Measurements from ENCODE around the gene SYNPO2L. TPM values are rescaled to one million over a fixed set of nuclear protein-coding genes. Genes with fewer than 3 reads are reported as not detected.

Gene SYNPO2L
- total RNA-seq, 1 experiment from 2014 or later, result not detected

- no peak overlapping the region for H3K9ac ChIP-seq (ENCODE audit: low read length)
- H4K20me1 ChIP-seq (ENCODE audit: insufficient read depth, low read depth, low read length), result no peaks in the 10 kb centered on the region
- no peaks in the 10 kb centered on the region for H3K9me3 ChIP-seq (ENCODE audit: low read length)
- H3K79me2 ChIP-seq (ENCODE audit: low read length), result no peaks in the 10 kb centered on the region
- no peaks in the 10 kb centered on the region for H3K9me2 ChIP-seq (replicated peaks; ENCODE audit: insufficient read depth, low read length)
- peaks cover 8% of the 10 kb centered on the region; the same call in 1 of the 2 replicates for H3K4me1 ChIP-seq (ENCODE audit: low read length)
- no peak overlapping the region; the same call in 1 of the 2 replicates for H2AFZ ChIP-seq (ENCODE audit: low read length)
- no peaks in the 10 kb centered on the region for H3K27me3 ChIP-seq (ENCODE audit: low read length)
- no peak overlapping the region for H3K27ac ChIP-seq (ENCODE audit: low read length)
- no peak overlapping the region for H3K4me2 ChIP-seq (ENCODE audit: low read depth, low read length, poor library complexity, severe bottlenecking)
- H3K36me3 ChIP-seq (ENCODE audit: insufficient read depth, low read length), result no peaks in the 10 kb centered on the region
- peak; percentile 79 for DNase-seq
- no peak overlapping the region for H3K4me3 ChIP-seq (ENCODE audit: low read length)
Measured at GRCh38 chr10:73653701-73654100, 2.1 kb downstream of the SYNPO2L start.

- no peaks in the 10 kb centered on the region for H3K27me3 ChIP-seq (ENCODE audit: low read length)
- H3K27ac ChIP-seq (ENCODE audit: low read length), result no peak overlapping the region
- no peaks in the 10 kb centered on the region for H3K9me3 ChIP-seq (ENCODE audit: low read length)
- H3K36me3 ChIP-seq (ENCODE audit: insufficient read depth, low read length), result no peaks in the 10 kb centered on the region
- H3K79me2 ChIP-seq (ENCODE audit: low read length), result no peaks in the 10 kb centered on the region
- H3K4me2 ChIP-seq (ENCODE audit: low read depth, low read length, poor library complexity, severe bottlenecking), result no peak overlapping the region
- H3K4me3 ChIP-seq (ENCODE audit: low read length), result no peak overlapping the region
- no peak for DNase-seq
- no peaks in the 10 kb centered on the region for H3K9me2 ChIP-seq (replicated peaks; ENCODE audit: insufficient read depth, low read length)
- no peaks in the 10 kb centered on the region for H4K20me1 ChIP-seq (ENCODE audit: insufficient read depth, low read depth, low read length)
- H3K4me1 ChIP-seq (ENCODE audit: low read length), result peaks cover 8% of the 10 kb centered on the region; the same call in 1 of the 2 replicates
- H2AFZ ChIP-seq (ENCODE audit: low read length), result no peak overlapping the region
- no peak overlapping the region for H3K9ac ChIP-seq (ENCODE audit: low read length)
Measured at GRCh38 chr10:73653195-73653594, 2.6 kb downstream of the SYNPO2L start.

- Histone ChIP-seq H3K4me2 (ENCODE audit: low read depth, low read length, poor library complexity, severe bottlenecking) (no peak overlapping the region), H3K79me2 (ENCODE audit: low read length) (no peaks in the 10 kb centered on the region), H2AFZ (ENCODE audit: low read length) (no peak overlapping the region), H3K9ac (ENCODE audit: low read length) (no peak overlapping the region), H3K9me2 (replicated peaks; ENCODE audit: insufficient read depth, low read length) (no peaks in the 10 kb centered on the region), H3K27ac (ENCODE audit: low read length) (no peak overlapping the region), H3K9me3 (ENCODE audit: low read length) (no peaks in the 10 kb centered on the region), H4K20me1 (ENCODE audit: insufficient read depth, low read depth, low read length) (no peaks in the 10 kb centered on the region), H3K4me3 (ENCODE audit: low read length) (no peak overlapping the region), H3K27me3 (ENCODE audit: low read length) (no peaks in the 10 kb centered on the region), H3K4me1 (ENCODE audit: low read length) (peaks cover 8% of the 10 kb centered on the region; the same call in 1 of the 2 replicates), H3K36me3 (ENCODE audit: insufficient read depth, low read length) (no peaks in the 10 kb centered on the region)
- DNase-seq, result peak; percentile 34
Measured at GRCh38 chr10:73650537-73651331, 5.1 kb downstream of the SYNPO2L start.

GRCh38 chr10:73649876-73650536 is 5.8 kb downstream of the SYNPO2L start:
- Histone ChIP-seq H3K9me3 (ENCODE audit: low read length) (no peaks in the 10 kb centered on the region), H2AFZ (ENCODE audit: low read length) (no peak overlapping the region), H3K9ac (ENCODE audit: low read length) (no peak overlapping the region), H3K27me3 (ENCODE audit: low read length) (no peaks in the 10 kb centered on the region), H3K36me3 (ENCODE audit: insufficient read depth, low read length) (no peaks in the 10 kb centered on the region), H4K20me1 (ENCODE audit: insufficient read depth, low read depth, low read length) (no peaks in the 10 kb centered on the region), H3K4me1 (ENCODE audit: low read length) (peaks cover 8% of the 10 kb centered on the region; the same call in 1 of the 2 replicates), H3K4me3 (ENCODE audit: low read length) (no peak overlapping the region), H3K27ac (ENCODE audit: low read length) (no peak overlapping the region), H3K4me2 (ENCODE audit: low read depth, low read length, poor library complexity, severe bottlenecking) (no peak overlapping the region), H3K9me2 (replicated peaks; ENCODE audit: insufficient read depth, low read length) (no peaks in the 10 kb centered on the region), H3K79me2 (ENCODE audit: low read length) (no peaks in the 10 kb centered on the region)
- DNase-seq, result peak; percentile 29

- Histone ChIP-seq H3K9me3 (ENCODE audit: low read length) (no peaks in the 10 kb centered on the region), H3K4me2 (ENCODE audit: low read depth, low read length, poor library complexity, severe bottlenecking) (no peak overlapping the region), H2AFZ (ENCODE audit: low read length) (no peak overlapping the region), H3K4me3 (ENCODE audit: low read length) (no peak overlapping the region), H3K36me3 (ENCODE audit: insufficient read depth, low read length) (no peaks in the 10 kb centered on the region), H3K4me1 (ENCODE audit: low read length) (peaks cover 8% of the 10 kb centered on the region; the same call in 1 of the 2 replicates), H3K27me3 (ENCODE audit: low read length) (no peaks in the 10 kb centered on the region), H3K9ac (ENCODE audit: low read length) (no peak overlapping the region), H3K79me2 (ENCODE audit: low read length) (no peaks in the 10 kb centered on the region), H3K27ac (ENCODE audit: low read length) (no peak overlapping the region), H4K20me1 (ENCODE audit: insufficient read depth, low read depth, low read length) (no peaks in the 10 kb centered on the region), H3K9me2 (replicated peaks; ENCODE audit: insufficient read depth, low read length) (no peaks in the 10 kb centered on the region)
- peak; percentile 36 for DNase-seq
Measured at GRCh38 chr10:73648975-73649829, 6.6 kb downstream of the SYNPO2L start.

- peak; percentile 38 for DNase-seq
- Histone ChIP-seq H3K4me1 (ENCODE audit: low read length) (peaks cover 7% of the 10 kb centered on the region; the same call in 1 of the 2 replicates), H3K9me3 (ENCODE audit: low read length) (no peaks in the 10 kb centered on the region), H3K36me3 (ENCODE audit: insufficient read depth, low read length) (no peaks in the 10 kb centered on the region), H3K9ac (ENCODE audit: low read length) (no peak overlapping the region), H3K4me3 (ENCODE audit: low read length) (no peak overlapping the region), H3K9me2 (replicated peaks; ENCODE audit: insufficient read depth, low read length) (no peaks in the 10 kb centered on the region), H4K20me1 (ENCODE audit: insufficient read depth, low read depth, low read length) (no peaks in the 10 kb centered on the region), H3K4me2 (ENCODE audit: low read depth, low read length, poor library complexity, severe bottlenecking) (no peak overlapping the region), H3K27ac (ENCODE audit: low read length) (no peak overlapping the region), H3K79me2 (ENCODE audit: low read length) (no peaks in the 10 kb centered on the region), H3K27me3 (ENCODE audit: low read length) (no peaks in the 10 kb centered on the region), H2AFZ (ENCODE audit: low read length) (no peak overlapping the region)
Measured at GRCh38 chr10:73647875-73648651, 7.8 kb downstream of the SYNPO2L start.

GRCh38 chr10:73647211-73647874 is 8.5 kb downstream of the SYNPO2L start:
- no peak overlapping the region for H3K4me3 ChIP-seq (ENCODE audit: low read length)

More at GRCh38 chr10:73647211-73647874, 8.5 kb downstream of the SYNPO2L start:
- H3K36me3 ChIP-seq (ENCODE audit: insufficient read depth, low read length), result no peaks in the 10 kb centered on the region
- no peak overlapping the region for H3K9ac ChIP-seq (ENCODE audit: low read length)
- no peaks in the 10 kb centered on the region for H3K9me3 ChIP-seq (ENCODE audit: low read length)
- H3K79me2 ChIP-seq (ENCODE audit: low read length), result no peaks in the 10 kb centered on the region
- H2AFZ ChIP-seq (ENCODE audit: low read length), result no peak overlapping the region
- no peaks in the 10 kb centered on the region for H3K9me2 ChIP-seq (replicated peaks; ENCODE audit: insufficient read depth, low read length)
- H3K4me1 ChIP-seq (ENCODE audit: low read length), result peaks cover 7% of the 10 kb centered on the region; the same call in 1 of the 2 replicates
- H3K27me3 ChIP-seq (ENCODE audit: low read length), result no peaks in the 10 kb centered on the region
- no peaks in the 10 kb centered on the region for H4K20me1 ChIP-seq (ENCODE audit: insufficient read depth, low read depth, low read length)
- no peak overlapping the region for H3K27ac ChIP-seq (ENCODE audit: low read length)
- no peak for DNase-seq
- H3K4me2 ChIP-seq (ENCODE audit: low read depth, low read length, poor library complexity, severe bottlenecking), result no peak overlapping the region
